Suprapubic skin (tissue), 4 donors: Measurements from ENCODE around the gene WWC2.

Experiments used
- EP300 ChIP-seq: sonication (generic); formaldehyde crosslinking; IDR thresholded peaks from one replicate; pipeline ENCODE4 v1.6.1; 2017; ENCODE audit warnings: antibody characterized with exemption
- POLR2A ChIP-seq, 2 donors: fragments of 450-650 bp; IDR thresholded peaks; one replicate each; pipeline ENCODE4 v1.6.1; 2017; ENCODE audit warnings: antibody characterized with exemption in 2 of 2, mild to moderate bottlenecking in 2 of 2, moderate library complexity in 2 of 2
- POLR2AphosphoS5 ChIP-seq, 3 donors: sonication (generic); formaldehyde crosslinking; IDR thresholded peaks; one replicate each; pipeline ENCODE4 v1.6.1; 2017; ENCODE audit warnings: antibody characterized with exemption in 3 of 3
- TF ChIP-seq, protein P1 (sequence below), 2 donors: fragments of 200-600 bp in 1 of 2; fragments of 450-650 bp in 1 of 2; sonication (generic) in 1 of 2; IDR thresholded peaks; one replicate each; pipeline ENCODE4 v1.5.1; 2016 to 2019; ENCODE audit warnings: antibody characterized with exemption in 2 of 2, mild to moderate bottlenecking in 1 of 2, moderate library complexity in 1 of 2

GRCh38 chr4:183337349-183337748, 238.3 kb downstream of the WWC2 start:
- TF ChIP-seq, protein P1, sequence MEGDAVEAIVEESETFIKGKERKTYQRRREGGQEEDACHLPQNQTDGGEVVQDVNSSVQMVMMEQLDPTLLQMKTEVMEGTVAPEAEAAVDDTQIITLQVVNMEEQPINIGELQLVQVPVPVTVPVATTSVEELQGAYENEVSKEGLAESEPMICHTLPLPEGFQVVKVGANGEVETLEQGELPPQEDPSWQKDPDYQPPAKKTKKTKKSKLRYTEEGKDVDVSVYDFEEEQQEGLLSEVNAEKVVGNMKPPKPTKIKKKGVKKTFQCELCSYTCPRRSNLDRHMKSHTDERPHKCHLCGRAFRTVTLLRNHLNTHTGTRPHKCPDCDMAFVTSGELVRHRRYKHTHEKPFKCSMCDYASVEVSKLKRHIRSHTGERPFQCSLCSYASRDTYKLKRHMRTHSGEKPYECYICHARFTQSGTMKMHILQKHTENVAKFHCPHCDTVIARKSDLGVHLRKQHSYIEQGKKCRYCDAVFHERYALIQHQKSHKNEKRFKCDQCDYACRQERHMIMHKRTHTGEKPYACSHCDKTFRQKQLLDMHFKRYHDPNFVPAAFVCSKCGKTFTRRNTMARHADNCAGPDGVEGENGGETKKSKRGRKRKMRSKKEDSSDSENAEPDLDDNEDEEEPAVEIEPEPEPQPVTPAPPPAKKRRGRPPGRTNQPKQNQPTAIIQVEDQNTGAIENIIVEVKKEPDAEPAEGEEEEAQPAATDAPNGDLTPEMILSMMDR (IDR thresholded peaks at IDR 0.05) = no peak
- TF ChIP-seq POLR2A (IDR thresholded peaks at IDR 0.05) (no peak), POLR2AphosphoS5 (IDR thresholded peaks at IDR 0.05) (no peak), EP300 (no peak)
